GM15510 (cell line): Measurements from ENCODE around the gene STRIT1.

ENCODE experiments used
- POLR2A ChIP-seq: IDR thresholded peaks from 3 replicates; pipeline ENCODE4 v1.6.1; 2011; ENCODE audit warnings: borderline replicate concordance; ENCODE audit not compliant: insufficient read length; ENCODE audit errors: extremely low read depth

STRIT1 gene

DNA sequence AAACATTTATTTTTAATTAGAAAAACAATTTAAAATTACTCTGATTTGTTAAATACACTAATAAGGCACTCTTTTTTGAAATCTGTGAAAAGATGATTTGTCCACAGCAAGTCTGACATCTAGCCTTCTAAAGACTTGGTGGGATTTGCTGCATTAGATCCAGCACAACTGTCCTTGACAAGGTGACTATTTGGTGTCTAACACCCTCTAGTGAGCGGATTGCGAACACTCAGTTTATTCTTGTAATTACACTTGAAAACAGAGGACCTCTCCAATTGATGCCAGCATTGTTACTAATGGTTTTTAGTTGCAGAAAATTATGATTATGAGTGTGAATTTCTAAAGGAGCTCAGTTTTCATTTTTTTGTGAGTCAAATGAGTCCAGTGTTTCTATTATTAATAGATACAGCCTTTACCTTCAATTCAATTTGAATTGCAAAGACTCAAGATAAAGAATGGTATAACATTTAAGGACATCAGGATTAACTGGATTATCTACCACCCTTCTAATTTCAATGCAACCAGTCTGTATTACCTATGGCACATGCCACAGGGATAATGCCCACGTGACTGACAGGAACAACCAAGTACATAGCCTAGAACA, 29.7 kb upstream of the STRIT1 start:
- no peak for TF ChIP-seq POLR2A

DNA sequence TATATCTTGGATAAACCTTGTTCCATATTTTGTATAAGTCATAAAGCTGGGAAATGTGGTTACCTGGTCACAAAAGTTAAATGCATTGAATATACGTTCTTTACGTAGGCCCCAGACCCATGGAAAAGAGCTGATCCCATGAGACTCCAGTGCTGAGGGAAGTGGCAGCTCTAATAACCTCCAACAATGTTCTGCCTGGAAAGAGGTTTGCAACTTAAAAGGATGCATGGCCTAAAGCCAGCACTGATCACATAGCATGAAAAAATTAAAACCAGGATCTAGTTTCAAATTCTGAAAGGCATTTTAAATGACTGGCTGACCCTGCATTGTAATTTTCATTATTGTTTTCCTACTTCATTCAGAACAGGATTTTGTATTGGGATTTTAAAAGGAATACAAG, 27.9 kb upstream of the STRIT1 start:
- TF ChIP-seq POLR2A = no peak

DNA sequence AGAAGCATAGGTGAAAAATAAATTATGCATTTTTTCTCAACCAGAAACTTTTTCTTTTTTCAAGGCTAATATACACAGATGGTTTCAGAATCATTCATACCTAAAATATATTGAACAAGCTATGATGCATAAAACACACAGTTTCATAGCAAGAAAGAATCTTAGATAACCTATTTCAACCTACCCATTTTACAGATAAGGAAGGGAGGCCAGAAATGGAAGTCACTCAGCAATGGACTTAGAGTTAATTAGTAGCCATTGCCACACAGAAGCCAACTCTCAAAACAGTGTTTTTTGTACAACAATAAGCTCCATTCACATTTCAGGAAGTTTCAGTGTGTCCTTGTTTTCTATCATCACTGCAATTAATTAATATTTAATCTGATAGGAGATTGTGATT, 27.5 kb upstream of the STRIT1 start:
- TF ChIP-seq POLR2A = no peak

DNA sequence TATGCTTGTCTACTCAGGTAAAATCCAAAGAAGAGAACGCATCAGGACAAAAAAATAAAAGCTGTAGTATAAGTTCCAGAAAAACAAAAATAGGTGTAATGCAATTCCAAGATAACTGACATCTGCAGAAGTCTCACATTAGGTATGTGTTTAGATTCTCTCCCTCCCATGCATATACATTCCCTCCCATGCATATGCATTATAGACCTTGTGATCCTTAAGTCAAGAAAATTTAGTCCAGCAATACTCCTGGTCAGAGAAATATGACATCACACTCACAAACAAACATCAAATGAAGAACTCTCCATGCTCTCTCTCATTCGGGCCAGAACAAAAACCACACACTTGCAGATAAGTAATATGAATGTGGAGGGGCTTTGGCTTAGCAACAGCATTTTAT, 25.3 kb upstream of the STRIT1 start:
- TF ChIP-seq POLR2A = no peak

DNA sequence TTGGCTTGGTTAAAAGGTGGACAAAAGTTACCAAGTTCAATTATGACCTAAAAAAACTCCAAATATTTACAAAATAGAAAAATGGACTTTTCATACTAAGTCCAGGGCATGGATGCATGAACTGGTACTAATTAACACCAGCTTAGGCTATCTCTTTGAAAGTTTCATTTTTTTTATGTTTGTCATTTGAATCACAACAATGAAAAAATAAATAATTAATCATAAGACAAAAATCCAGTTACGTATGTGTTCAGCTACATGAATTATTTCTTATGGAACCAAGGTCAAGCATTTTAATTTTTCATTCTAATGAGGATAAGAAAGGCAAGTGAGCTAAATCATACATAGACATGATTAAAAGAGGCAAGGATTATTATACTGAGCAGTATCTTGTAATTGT, 23.7 kb upstream of the STRIT1 start:
- no peak for TF ChIP-seq POLR2A

DNA sequence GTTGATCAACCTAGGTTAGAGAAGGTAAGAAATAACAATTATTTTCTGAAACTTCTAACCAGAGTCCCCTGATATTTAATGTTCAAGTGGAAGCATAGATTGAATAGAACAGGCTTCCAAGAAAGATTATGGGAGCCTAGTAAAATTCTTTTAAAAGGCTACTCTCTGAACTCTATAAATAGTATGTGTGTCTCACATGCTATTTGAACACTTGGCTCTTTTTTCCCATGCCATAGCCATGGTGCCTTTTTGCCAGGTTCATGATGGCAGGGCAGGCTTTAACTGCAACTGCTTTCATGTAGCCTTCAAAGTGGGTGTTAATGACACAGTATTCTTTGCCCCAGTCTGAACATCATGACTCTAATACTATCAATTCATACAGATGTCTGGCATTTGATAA, 22.9 kb upstream of the STRIT1 start:
- no peak for TF ChIP-seq POLR2A

DNA sequence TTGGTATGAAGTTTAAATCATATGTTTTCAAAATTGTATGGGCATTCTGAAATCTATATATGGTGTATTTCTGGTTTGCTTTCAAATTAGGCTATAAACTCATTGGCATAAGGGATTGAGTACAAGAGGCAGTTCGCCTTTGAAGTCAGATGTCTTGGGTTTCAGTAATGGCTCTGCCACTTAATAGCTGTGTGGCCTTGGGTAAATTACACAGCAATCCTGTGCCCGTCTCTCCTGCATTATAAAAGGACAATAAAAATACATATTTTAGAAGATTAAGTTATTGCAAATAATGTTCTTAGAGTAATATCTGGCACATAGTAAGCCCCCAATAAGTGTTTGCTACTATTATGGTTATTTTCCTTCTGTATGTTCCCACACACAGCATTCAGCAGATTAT, 20.4 kb upstream of the STRIT1 start:
- TF ChIP-seq POLR2A = no peak

DNA sequence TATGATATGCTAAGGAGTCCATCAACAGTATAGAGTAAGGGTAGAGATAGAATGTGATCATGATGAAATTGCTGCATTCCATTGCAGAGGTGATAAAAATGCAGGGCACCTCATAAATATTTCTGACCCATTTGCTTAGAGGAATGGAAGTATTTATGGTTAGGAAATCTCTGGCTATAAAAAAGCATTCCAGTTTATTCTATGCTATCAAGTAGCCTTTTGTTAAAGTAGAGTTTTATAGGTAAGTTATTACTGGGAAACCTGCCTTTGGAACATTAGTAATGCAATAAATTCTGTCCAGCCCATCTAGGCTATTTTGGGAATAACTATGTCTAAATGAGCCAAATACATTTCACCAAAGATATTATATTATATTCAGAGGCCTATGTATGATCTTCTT, 19.8 kb upstream of the STRIT1 start:
- TF ChIP-seq POLR2A = no peak

DNA sequence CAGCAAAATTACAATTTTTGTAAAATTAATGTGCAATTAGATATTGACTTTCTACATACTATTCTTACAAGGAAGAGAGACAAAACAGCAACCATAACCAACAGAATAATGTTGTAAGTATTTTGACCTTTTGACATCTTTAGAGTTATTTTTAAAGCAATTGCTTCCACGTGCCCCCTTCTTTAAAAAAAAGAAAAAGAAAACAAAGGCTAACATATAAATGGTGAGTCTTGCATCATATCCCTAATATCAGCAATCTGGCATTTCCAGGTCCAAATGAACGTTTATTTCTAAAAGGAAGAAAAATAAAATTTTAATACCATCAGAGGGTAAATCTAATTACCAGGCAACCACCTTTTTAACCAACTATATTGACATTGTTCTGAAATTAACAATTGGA, 19.3 kb upstream of the STRIT1 start:
- TF ChIP-seq POLR2A = no peak

DNA sequence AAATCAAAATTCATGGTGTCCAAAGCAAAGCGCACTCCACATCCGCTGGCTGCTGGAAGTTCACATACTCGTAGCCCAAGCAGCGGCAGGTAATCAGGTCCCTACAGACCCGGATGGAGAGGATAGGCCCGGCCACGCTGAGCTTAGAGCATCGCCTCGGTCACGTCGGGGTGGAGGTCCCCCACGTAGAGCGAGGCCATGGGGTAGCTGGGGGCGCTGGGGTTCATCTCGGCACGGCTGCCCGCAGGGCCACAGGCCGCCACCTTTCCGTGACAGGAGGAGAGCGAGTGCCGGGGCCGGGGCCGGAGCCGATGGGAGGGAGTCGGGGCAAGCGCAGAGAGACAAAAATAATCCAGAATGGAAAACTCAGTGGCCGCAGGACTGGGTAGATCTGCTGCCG, 16.1 kb upstream of the STRIT1 start:
- TF ChIP-seq POLR2A = no peak

DNA sequence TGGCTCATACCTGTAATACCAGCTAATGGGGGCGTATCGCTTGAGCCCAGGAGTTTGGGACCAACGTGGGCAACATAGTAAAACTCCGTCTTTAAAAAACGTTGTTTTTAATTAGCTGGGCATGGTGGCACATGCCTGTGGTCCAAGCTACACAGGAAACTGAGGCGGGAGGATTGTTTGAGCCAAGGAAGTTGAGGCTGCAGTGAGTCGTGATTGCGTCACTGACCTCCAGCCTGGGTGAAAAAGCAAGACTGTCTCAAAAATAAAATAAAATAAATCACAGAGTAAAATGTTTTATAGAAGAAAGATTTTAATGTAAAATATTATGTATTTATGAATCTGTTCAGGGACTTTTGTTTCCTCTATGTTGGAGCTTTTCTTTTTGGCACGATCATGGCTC, 15.3 kb upstream of the STRIT1 start:
- TF ChIP-seq POLR2A = no peak

DNA sequence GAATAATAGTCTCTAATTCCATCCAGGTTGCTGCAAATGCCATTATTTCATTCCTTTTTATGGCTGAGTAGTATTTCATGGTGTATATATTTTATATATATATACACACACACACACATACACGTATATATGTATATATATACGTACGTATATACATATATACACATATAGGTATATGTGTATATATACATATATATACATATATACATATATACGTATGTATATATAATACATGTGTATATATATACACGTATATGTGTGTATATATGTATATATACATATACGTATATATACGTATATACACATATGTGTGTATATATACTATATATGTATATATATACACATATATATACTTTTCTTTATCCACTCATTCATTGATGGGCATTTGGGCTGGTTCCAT, 13.7 kb upstream of the STRIT1 start:
- TF ChIP-seq POLR2A = no peak

DNA sequence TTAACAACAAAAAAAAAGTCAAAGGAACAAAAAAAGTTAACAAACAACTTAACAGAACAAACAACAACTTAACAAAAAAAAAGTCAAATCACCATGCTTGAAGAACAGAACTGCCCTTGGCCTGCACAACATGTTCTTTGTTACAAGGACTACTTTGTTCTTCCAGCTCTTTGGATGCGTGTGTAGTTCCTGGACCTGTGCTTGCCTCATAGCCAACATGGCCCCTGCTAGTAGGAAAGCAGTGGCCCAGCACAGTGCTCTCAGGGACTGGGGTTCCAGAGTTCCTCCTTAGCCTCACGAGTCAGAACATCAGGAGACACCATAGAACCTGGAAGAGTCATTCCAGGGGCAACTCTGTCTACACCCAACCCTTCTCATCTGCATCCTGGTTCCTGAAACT, 10.9 kb upstream of the STRIT1 start:
- no peak for TF ChIP-seq POLR2A

DNA sequence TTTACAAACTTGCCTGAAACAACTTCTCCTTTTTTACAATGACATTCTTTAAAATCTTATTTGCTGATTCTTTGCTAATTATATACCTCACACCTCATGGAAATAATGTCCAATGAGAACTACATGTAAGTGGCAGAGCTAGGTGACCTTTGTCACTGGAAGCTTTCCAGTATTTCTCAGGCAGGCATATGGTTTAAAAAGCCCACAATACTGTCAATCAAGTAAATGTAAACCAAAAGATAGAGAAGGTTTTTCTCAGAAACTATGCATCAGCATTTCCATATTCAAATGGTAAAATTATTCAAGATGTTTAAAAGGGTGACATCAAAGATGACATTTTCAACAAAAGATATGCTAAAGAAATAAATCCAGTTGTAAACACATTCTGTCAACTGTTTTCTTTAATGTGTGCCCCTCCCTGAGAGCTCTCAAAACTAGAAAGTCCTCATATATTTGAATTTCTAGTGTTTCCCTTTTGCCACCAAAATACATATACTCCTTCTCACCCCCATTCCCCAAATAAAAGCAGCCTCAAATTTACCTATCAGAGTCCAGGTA, 10.1 kb upstream of the STRIT1 start:
- TF ChIP-seq POLR2A = no peak

DNA sequence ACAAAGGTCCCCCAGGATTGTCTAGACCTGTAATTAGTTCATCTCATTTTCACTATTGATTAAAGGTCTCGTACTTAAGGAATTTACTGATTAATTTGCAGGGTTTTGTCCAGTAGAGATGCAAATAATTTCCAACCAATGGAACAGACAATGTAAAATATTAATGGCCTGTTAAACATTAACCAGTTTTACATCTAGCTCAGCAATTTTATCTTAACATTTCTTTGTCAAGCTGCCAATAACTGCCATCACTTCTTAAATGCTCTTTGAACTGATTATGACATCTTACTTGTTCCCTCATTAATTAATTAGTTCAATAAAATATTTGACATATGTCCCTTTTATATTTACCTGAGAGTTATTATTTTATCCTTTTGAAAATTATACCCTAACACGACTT, 9.4 kb upstream of the STRIT1 start:
- no peak for TF ChIP-seq POLR2A

DNA sequence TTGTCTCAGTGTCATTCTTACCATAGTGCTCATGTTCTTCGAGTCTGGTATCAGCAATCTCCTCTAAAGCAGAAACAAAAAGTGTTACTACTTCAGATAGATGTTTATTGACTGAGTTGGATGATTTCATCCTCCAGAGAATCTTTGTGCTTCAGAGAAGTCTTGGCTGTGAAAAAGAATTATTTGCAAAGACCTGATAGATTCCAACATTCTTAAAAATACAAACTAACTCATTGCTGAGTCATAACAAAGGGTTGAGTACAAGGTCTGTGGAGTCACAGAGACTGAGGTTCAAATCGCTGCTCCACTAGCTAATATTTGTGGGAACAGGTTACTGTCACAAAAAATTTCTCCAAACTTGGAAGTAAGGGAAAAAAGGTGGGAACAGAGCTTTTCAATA, 9.0 kb upstream of the STRIT1 start:
- no peak for TF ChIP-seq POLR2A

DNA sequence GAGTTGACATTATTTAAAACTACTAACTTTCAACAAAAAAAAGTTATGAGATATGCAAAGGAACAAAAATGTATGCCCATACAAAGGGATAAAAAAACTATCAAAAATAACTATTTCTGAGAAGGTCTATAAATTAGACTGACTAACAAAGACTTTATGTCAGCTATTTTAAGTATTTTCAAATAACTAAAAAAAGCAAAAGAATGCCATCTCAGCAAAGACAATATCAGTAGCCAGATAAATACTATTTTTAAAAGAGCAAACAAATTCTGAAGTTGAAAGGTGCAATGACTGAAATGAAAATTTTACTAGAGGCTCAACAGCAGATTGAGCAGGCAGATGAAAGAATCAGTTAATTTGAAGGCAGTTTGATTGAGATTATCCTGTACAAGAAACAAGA, 3.6 kb upstream of the STRIT1 start:
- TF ChIP-seq POLR2A = no peak
